GM12878 (cell line): ENCODE data around the gene CCDC27. TPM values are rescaled to one million over a fixed set of nuclear protein-coding genes. Genes with fewer than 3 reads are reported as not detected.

ENCODE experiments used
- ATAC-seq: fragments of 200-7000 bp; cut with Tn5 transposase; 3 replicates; pipeline ENCODE4 v1.9.1; 2020; ENCODE audit warnings: mild to moderate bottlenecking, moderate library complexity
- BruUV-seq: library from RNA; stranded (reverse); fragments of 400-500 nt; replicated peaks from 2 replicates; lab custom pipeline; 2021; lab: Mats Ljungman, UMichigan
- CTCF ChIA-PET: fragments of 300-600 bp; sonication (Branson Sonifier 250); formaldehyde crosslinking; extraction: SDS; loops from one replicate; lab custom pipeline; 2021; ENCODE audit warnings: inconsistent platforms; lab: Yijun Ruan, JAX
- POLR2A ChIA-PET: fragments of 350-600 bp; formaldehyde crosslinking; extraction: SDS; loops from one replicate; lab custom pipeline; 2021; ENCODE audit warnings: inconsistent platforms; lab: Charles Lee
- RAD21 ChIA-PET: fragments of 300-600 bp; sonication (Branson Sonifier 250); formaldehyde crosslinking; loops from one replicate; lab custom pipeline; 2023; ENCODE audit warnings: antibody characterized with exemption; ENCODE audit not compliant: unreplicated experiment; lab: Charles Lee
- SMC1A ChIA-PET: fragments of 300-600 bp; sonication (Branson Sonifier 250); formaldehyde crosslinking; loops from one replicate; lab custom pipeline; 2023; ENCODE audit not compliant: unreplicated experiment, uncharacterized antibody; lab: Charles Lee
- DNase-seq: peaks from one replicate; pipeline ENCODE4 v3.0.0-alpha.2; 2011; ENCODE audit warnings: low read depth, low spot score
- FAIRE-seq: peaks from 3 replicates; lab custom pipeline; 2011; peaks lifted over from hg19 to GRCh38; lab: Jason Lieb, UNC
- H2AFZ ChIP-seq: 2 replicates; pipeline ENCODE4 v1.6.0; 2011; ENCODE audit warnings: low read depth, low read length, control low read depth; ENCODE audit not compliant: control insufficient read depth
- H3K27ac ChIP-seq: 2 replicates; pipeline ENCODE4 v1.5.1; 2011; ENCODE audit warnings: control low read depth; ENCODE audit not compliant: control insufficient read depth, insufficient read depth
- H3K27me3 ChIP-seq, 2 experiments: replicated peaks in 1 of 2; 2 replicates each; pipeline versions ENCODE4 v1.6.0 to v1.6.1; 2011; ENCODE audit warnings: low read length in 1 of 2; ENCODE audit not compliant: control insufficient read depth in 2 of 2, insufficient read depth in 2 of 2
- H3K36me3 ChIP-seq, 2 experiments: 2 replicates each; pipeline ENCODE4 v1.5.1; 2011; ENCODE audit warnings: low read length in 1 of 2; ENCODE audit not compliant: control insufficient read depth in 2 of 2, insufficient read depth in 2 of 2
- H3K4me1 ChIP-seq: 2 replicates; pipeline ENCODE4 v1.6.1; 2011; ENCODE audit warnings: mild to moderate bottlenecking, low read length, moderate library complexity, mixed read lengths; ENCODE audit not compliant: control insufficient read depth, insufficient read depth
- H3K4me2 ChIP-seq: 2 replicates; pipeline ENCODE4 v1.6.0; 2011; ENCODE audit warnings: control low read depth; ENCODE audit not compliant: control insufficient read depth, insufficient read depth
- H3K4me3 ChIP-seq: fragments of 200-600 bp; sonication (generic); 2 replicates; pipeline ENCODE4 v1.5.1; 2016
- H3K79me2 ChIP-seq: 2 replicates; pipeline ENCODE4 v1.6.0; 2011; ENCODE audit warnings: low read length; ENCODE audit not compliant: control insufficient read depth, insufficient read depth
- H3K9ac ChIP-seq: 2 replicates; pipeline ENCODE4 v1.8.0; 2011; ENCODE audit warnings: low read length, control low read depth, mixed read lengths; ENCODE audit not compliant: control insufficient read depth, insufficient read depth
- H3K9me3 ChIP-seq: replicated peaks from 3 replicates; pipeline ENCODE4 v1.5.1; 2011; ENCODE audit warnings: mild to moderate bottlenecking, low read length; ENCODE audit not compliant: control insufficient read depth, insufficient read depth
- H4K20me1 ChIP-seq: 2 replicates; pipeline ENCODE4 v1.6.0; 2011; ENCODE audit not compliant: control insufficient read depth, insufficient read depth
- CBX3 ChIP-seq: fragments of 200-600 bp; sonication (generic); IDR thresholded peaks from 2 replicates; pipeline ENCODE4 v1.6.1; 2016; ENCODE audit warnings: low read depth, borderline replicate concordance
- CREB1 ChIP-seq: IDR thresholded peaks from 2 replicates; pipeline ENCODE4 v1.6.1; 2012; ENCODE audit warnings: low read depth, mild to moderate bottlenecking, inconsistent platforms
- DPF2 ChIP-seq: fragments of 450-650 bp; IDR thresholded peaks from 2 replicates; pipeline ENCODE4 v1.6.1; 2017; ENCODE audit warnings: mild to moderate bottlenecking
- EZH2 ChIP-seq: IDR thresholded peaks from 2 replicates; pipeline ENCODE4 v1.6.1; 2012; ENCODE audit warnings: low read depth, mild to moderate bottlenecking, control low read depth, inconsistent platforms, low read length, borderline replicate concordance; ENCODE audit not compliant: control insufficient read depth
- LARP7 ChIP-seq: fragments of 450-650 bp; IDR thresholded peaks from 2 replicates; pipeline ENCODE4 v1.6.1; 2017; ENCODE audit warnings: mild to moderate bottlenecking
- MXI1 ChIP-seq: fragments of 150-350 bp; IDR thresholded peaks from 2 replicates; pipeline ENCODE4 v1.6.1; 2011; ENCODE audit warnings: low read depth, mild to moderate bottlenecking, inconsistent platforms, low read length, improper control_type of control experiment
- NR2C1 ChIP-seq: fragments of 450-650 bp; IDR thresholded peaks from 2 replicates; pipeline ENCODE4 v1.6.1; 2017; ENCODE audit warnings: antibody characterized with exemption, mild to moderate bottlenecking, moderate library complexity
- POLR2AphosphoS2 ChIP-seq: IDR thresholded peaks from 2 replicates; pipeline ENCODE4 v1.6.1; 2011; ENCODE audit warnings: low read depth, mild to moderate bottlenecking, low read length, improper control_type of control experiment, moderate library complexity
- POU2F2 ChIP-seq: IDR thresholded peaks from 3 replicates; pipeline ENCODE4 v1.6.1; 2011; ENCODE audit warnings: low read depth, mild to moderate bottlenecking, low read length, borderline replicate concordance
- RAD21 ChIP-seq: IDR thresholded peaks from 2 replicates; pipeline ENCODE4 v1.6.1; 2011; ENCODE audit warnings: mild to moderate bottlenecking, low read depth, low read length, moderate library complexity; ENCODE audit not compliant: insufficient read depth
- RAD51 ChIP-seq: fragments of 450-650 bp; IDR thresholded peaks from 2 replicates; pipeline ENCODE4 v1.6.1; 2016; ENCODE audit warnings: moderate library complexity, mild to moderate bottlenecking, inconsistent platforms
- RFX5 ChIP-seq: IDR thresholded peaks from 2 replicates; pipeline ENCODE4 v1.6.1; 2011; ENCODE audit warnings: low read depth, low read length, improper control_type of control experiment
- RUNX3 ChIP-seq: IDR thresholded peaks from 2 replicates; pipeline ENCODE4 v1.6.1; 2012; ENCODE audit warnings: low read length, inconsistent platforms
- SUZ12 ChIP-seq: fragments of 200-600 bp; sonication (generic); IDR thresholded peaks from one replicate; pipeline ENCODE4 v1.6.1; 2018; ENCODE audit warnings: antibody characterized with exemption, mild to moderate bottlenecking; ENCODE audit not compliant: unreplicated experiment
- TCF3 ChIP-seq: IDR thresholded peaks from 2 replicates; pipeline ENCODE4 v1.6.1; 2012; ENCODE audit warnings: low read depth, mild to moderate bottlenecking, low read length, borderline replicate concordance; ENCODE audit not compliant: insufficient read depth
- ZNF274 ChIP-seq: IDR thresholded peaks from one replicate; pipeline ENCODE4 v1.8.0; 2011; ENCODE audit not compliant: insufficient read length, insufficient read depth
- WGBS: methylation state at CpG from one replicate; pipeline ENCODE4 v1.1.6; 2016; ENCODE audit warnings: low lambda C conversion rate; ENCODE audit not compliant: insufficient replicate concordance, insufficient coverage; ENCODE audit errors: missing lambda C conversion rate; 5-methylcytosine and 5-hydroxymethylcytosine counted together
- in situ Hi-C: fragments of 300-500 bp; cut with MboI; formaldehyde crosslinking; loops from 9 replicates; pipeline ENCODE4 v1.14.3; 2018; ENCODE audit warnings: mixed read lengths
- intact Hi-C: fragments of 100-400 bp; cut with micrococcal nuclease; formaldehyde crosslinking; loops from one replicate; pipeline ENCODE4 v1.14.2; 2022; ENCODE audit not compliant: unreplicated experiment
- polyA plus RNA-seq, 11 experiments: library from polyadenylated mRNA; depleted of rRNA in 4 of 11; unstranded in 6 of 11; stranded (reverse) in 5 of 11; fragments of >200 nt; fragmentation: Nextera tagmentation in 4 of 11; fragmentation: Illumina TruSeq in 1 of 11; extraction: Ambion mirVana in 4 of 11; extraction: Trizol in 1 of 11; gene quantifications; 1 replicate in 1 of 11; 2 replicates in 10 of 11; pipeline versions ENCODE4 v1.2.1 to v1.2.3, GENCODE V29; 2011 to 2016; ENCODE audit warnings: inconsistent platforms in 2 of 11, missing spikeins in 2 of 11, low read depth in 1 of 11
- total RNA-seq, 4 experiments: library from RNA; depleted of rRNA in 3 of 4; stranded (reverse); fragments of >200 nt in 3 of 4; fragmentation: Illumina TruSeq in 1 of 4; extraction: Trizol in 1 of 4; gene quantifications; 2 replicates each; pipeline versions ENCODE4 v1.2.1 to v1.2.3, GENCODE V29; 2013 to 2021
- TF ChIP-seq, protein P1 (sequence below): IDR thresholded peaks from 2 replicates; pipeline ENCODE4 v1.6.1; 2012; ENCODE audit warnings: low read length, inconsistent platforms
- TF ChIP-seq, protein P2 (sequence below): fragments of 450-650 bp; IDR thresholded peaks from 2 replicates; pipeline ENCODE4 v1.6.1; 2017; ENCODE audit warnings: mild to moderate bottlenecking, moderate library complexity

CCDC27 gene
- total and polyA plus RNA-seq, 10 of the 15 experiments (the other 5 are each of a cell fraction or from before 2014, with no cell fraction given), result 0.05 TPM; not detected in 9

DNA sequence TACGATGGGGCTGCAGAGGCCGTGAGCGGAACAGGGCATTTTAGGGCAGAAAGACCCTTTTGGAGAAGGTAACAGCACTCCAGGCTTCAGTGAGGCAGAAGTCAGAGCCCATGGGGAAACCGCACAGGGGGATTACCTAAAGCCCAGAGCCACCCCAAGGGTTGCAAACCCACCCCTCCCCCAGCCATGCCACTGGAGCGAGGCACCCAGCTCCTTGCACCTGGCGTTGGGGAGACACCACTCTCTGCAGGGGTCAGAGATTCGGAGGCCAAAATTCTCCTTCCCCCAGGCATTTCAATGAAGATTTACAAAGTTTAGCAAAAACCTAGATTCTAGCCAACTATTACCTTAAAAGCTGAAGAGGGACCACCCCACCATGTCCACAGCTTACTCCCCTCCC, 38.4 kb upstream of the CCDC27 start:
- SMC1A ChIA-PET, result no interaction called here
- FAIRE-seq (no peak), ATAC-seq (no peak), DNase-seq (no peak)
- H3K79me2 ChIP-seq, result no peaks in the 10 kb centered on the region
- H3K27ac ChIP-seq, result no peak overlapping the region
- H3K9ac ChIP-seq, result no peak overlapping the region
- TF ChIP-seq EZH2, result no peak
- TF ChIP-seq RFX5, result no peak
- no peak for TF ChIP-seq NR2C1
- TF ChIP-seq, protein P1, sequence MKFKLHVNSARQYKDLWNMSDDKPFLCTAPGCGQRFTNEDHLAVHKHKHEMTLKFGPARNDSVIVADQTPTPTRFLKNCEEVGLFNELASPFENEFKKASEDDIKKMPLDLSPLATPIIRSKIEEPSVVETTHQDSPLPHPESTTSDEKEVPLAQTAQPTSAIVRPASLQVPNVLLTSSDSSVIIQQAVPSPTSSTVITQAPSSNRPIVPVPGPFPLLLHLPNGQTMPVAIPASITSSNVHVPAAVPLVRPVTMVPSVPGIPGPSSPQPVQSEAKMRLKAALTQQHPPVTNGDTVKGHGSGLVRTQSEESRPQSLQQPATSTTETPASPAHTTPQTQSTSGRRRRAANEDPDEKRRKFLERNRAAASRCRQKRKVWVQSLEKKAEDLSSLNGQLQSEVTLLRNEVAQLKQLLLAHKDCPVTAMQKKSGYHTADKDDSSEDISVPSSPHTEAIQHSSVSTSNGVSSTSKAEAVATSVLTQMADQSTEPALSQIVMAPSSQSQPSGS, result no peak
- TF ChIP-seq LARP7, result no peak
- TF ChIP-seq TCF3, result no peak
- TF ChIP-seq CBX3, result no peak
- no peak for TF ChIP-seq CREB1
- TF ChIP-seq DPF2, result no peak
- TF ChIP-seq SUZ12, result no peak
- TF ChIP-seq POLR2AphosphoS2, result no peak
- TF ChIP-seq RAD21, result no peak
- no peak for TF ChIP-seq RUNX3
- TF ChIP-seq POU2F2, result no peak
- TF ChIP-seq ZNF274, result no peak
- no peak for TF ChIP-seq MXI1
- TF ChIP-seq, protein P2, sequence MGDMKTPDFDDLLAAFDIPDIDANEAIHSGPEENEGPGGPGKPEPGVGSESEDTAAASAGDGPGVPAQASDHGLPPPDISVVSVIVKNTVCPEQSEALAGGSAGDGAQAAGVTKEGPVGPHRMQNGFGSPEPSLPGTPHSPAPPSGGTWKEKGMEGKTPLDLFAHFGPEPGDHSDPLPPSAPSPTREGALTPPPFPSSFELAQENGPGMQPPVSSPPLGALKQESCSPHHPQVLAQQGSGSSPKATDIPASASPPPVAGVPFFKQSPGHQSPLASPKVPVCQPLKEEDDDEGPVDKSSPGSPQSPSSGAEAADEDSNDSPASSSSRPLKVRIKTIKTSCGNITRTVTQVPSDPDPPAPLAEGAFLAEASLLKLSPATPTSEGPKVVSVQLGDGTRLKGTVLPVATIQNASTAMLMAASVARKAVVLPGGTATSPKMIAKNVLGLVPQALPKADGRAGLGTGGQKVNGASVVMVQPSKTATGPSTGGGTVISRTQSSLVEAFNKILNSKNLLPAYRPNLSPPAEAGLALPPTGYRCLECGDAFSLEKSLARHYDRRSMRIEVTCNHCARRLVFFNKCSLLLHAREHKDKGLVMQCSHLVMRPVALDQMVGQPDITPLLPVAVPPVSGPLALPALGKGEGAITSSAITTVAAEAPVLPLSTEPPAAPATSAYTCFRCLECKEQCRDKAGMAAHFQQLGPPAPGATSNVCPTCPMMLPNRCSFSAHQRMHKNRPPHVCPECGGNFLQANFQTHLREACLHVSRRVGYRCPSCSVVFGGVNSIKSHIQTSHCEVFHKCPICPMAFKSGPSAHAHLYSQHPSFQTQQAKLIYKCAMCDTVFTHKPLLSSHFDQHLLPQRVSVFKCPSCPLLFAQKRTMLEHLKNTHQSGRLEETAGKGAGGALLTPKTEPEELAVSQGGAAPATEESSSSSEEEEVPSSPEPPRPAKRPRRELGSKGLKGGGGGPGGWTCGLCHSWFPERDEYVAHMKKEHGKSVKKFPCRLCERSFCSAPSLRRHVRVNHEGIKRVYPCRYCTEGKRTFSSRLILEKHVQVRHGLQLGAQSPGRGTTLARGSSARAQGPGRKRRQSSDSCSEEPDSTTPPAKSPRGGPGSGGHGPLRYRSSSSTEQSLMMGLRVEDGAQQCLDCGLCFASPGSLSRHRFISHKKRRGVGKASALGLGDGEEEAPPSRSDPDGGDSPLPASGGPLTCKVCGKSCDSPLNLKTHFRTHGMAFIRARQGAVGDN, result no peak
- no peak for TF ChIP-seq RAD51
- no peaks in the 10 kb centered on the region for H3K27me3 ChIP-seq
- peaks cover 0 to 22% of the 10 kb centered on the region in 2 experiments; a peak in 2 of 4 replicates for H3K36me3 ChIP-seq
- CTCF ChIA-PET, result interaction anchor here (0.9 kb wide), 1 partner anchor 11 kb away, joined by 4 read pairs; no protein-coding TSS in a partner anchor
- H3K4me3 ChIP-seq, result no peak overlapping the region
- no peaks in the 10 kb centered on the region for H3K4me1 ChIP-seq
- no TSS peak for BruUV-seq
- H4K20me1 ChIP-seq, result no peaks in the 10 kb centered on the region; the same call in 1 of the 2 replicates
- H2AFZ ChIP-seq, result no peak overlapping the region
- RAD21 ChIA-PET, result no interaction called here
- H3K4me2 ChIP-seq, result no peak overlapping the region
- intact Hi-C loops, result no loop called here
- H3K9me3 ChIP-seq, result no peaks in the 10 kb centered on the region
- in situ Hi-C loops, result no loop called here
- WGBS, result 45% methylated on average over 7 of the region's 7 CpGs
- POLR2A ChIA-PET, result no interaction called here
